Progenitor cell of endocrine pancreas (in vitro differentiated cells): ENCODE measurements around the gene UNC45B. TPM values are rescaled to one million over a fixed set of nuclear protein-coding genes. Genes with fewer than 3 reads are reported as not detected.

Experiments
- DNase-seq: peaks from one replicate; pipeline ENCODE4 v3.0.0; 2021; ENCODE audit warnings: low spot score; ENCODE audit not compliant: unreplicated experiment
- H3K27ac Mint-ChIP-seq: 2 replicates; pipeline ENCODE4 v1.8.0; 2021; ENCODE audit warnings: mild to moderate bottlenecking, moderate library complexity, mixed read lengths
- H3K27me3 Mint-ChIP-seq: 2 replicates; pipeline ENCODE4 v1.8.0; 2021; ENCODE audit warnings: mixed read lengths
- H3K36me3 Mint-ChIP-seq: 2 replicates; pipeline ENCODE4 v1.8.0; 2022; ENCODE audit warnings: mixed read lengths; ENCODE audit not compliant: insufficient read depth
- H3K4me1 Mint-ChIP-seq: 2 replicates; pipeline ENCODE4 v1.8.0; 2021; ENCODE audit warnings: low read depth, mixed read lengths
- H3K4me3 Mint-ChIP-seq: 2 replicates; pipeline ENCODE4 v1.8.0; 2021; ENCODE audit warnings: low read depth, mild to moderate bottlenecking, moderate library complexity, mixed read lengths
- H3K9me3 Mint-ChIP-seq: 2 replicates; pipeline ENCODE4 v1.8.0; 2021; ENCODE audit warnings: low read depth, mixed read lengths
- CTCF ChIP-seq: fragments of 200-600 bp; sonication (generic); IDR thresholded peaks from one replicate; pipeline ENCODE4 v1.5.0; 2021; ENCODE audit warnings: antibody characterized with exemption, mild to moderate bottlenecking; ENCODE audit not compliant: unreplicated experiment
- total RNA-seq: library from RNA; stranded (reverse); gene quantifications from 2 replicates; pipeline ENCODE4 v1.2.1, GENCODE V29; 2021

UNC45B gene
- total RNA-seq, 1 donor from 2014 or later = not detected

- no peak overlapping the region for H3K27ac Mint-ChIP-seq
- H3K36me3 Mint-ChIP-seq = peaks cover 2% of the 10 kb centered on the region
- no peak overlapping the region for H3K4me3 Mint-ChIP-seq
- peaks cover 8% of the 10 kb centered on the region for H3K27me3 Mint-ChIP-seq
- DNase-seq = no peak
- H3K9me3 Mint-ChIP-seq = no peaks in the 10 kb centered on the region
- peaks cover 6% of the 10 kb centered on the region for H3K4me1 Mint-ChIP-seq
- TF ChIP-seq CTCF = no peak
Measured at GRCh38 chr17:35236821-35237220, 89.2 kb downstream of the UNC45B start.

- H3K4me1 Mint-ChIP-seq = peaks cover 9% of the 10 kb centered on the region
Measured at GRCh38 chr17:35238821-35239220, 91.2 kb downstream of the UNC45B start.

More at GRCh38 chr17:35238821-35239220, 91.2 kb downstream of the UNC45B start:
- no peak overlapping the region for H3K27ac Mint-ChIP-seq
- peaks cover 8% of the 10 kb centered on the region for H3K27me3 Mint-ChIP-seq
- no peaks in the 10 kb centered on the region for H3K9me3 Mint-ChIP-seq
- DNase-seq = no peak
- no peak overlapping the region for H3K4me3 Mint-ChIP-seq
- peaks cover 2% of the 10 kb centered on the region for H3K36me3 Mint-ChIP-seq
- TF ChIP-seq CTCF = no peak

Other genes starting within 250 kb of the UNC45B start
- gene CCT6B, start 186.4 kb upstream of the UNC45B start, total RNA-seq = 1.6 and 1.7 TPM in 2 replicates
- 17.7 and 21.3 TPM in 2 replicates for gene ZNF830, start 186.3 kb upstream of the UNC45B start, total RNA-seq
- gene LIG3, start 167.3 kb upstream of the UNC45B start, total RNA-seq = 101 TPM in 2 replicates
- 34.0 and 35.2 TPM in 2 replicates for gene RFFL, start 84.1 kb upstream of the UNC45B start, total RNA-seq
- 16.0 and 18.8 TPM in 2 replicates for gene RAD51D, start 28.0 kb upstream of the UNC45B start, total RNA-seq
- gene FNDC8, start 26.2 kb upstream of the UNC45B start, total RNA-seq = not detected in 2 replicates
- 18.1 and 19.5 TPM in 2 replicates for gene NLE1, start 5.5 kb upstream of the UNC45B start, total RNA-seq
- gene SLC35G3, start 46.6 kb downstream of the UNC45B start, total RNA-seq = not detected in 2 replicates
- 12.7 and 13.1 TPM in 2 replicates for gene SLFN5, start 95.3 kb downstream of the UNC45B start, total RNA-seq
- 2.1 and 3.0 TPM in 2 replicates for gene SLFN11, start 225.8 kb downstream of the UNC45B start, total RNA-seq